Endothelial cell of umbilical vein (primary cell): ENCODE data around the gene SELENOM. TPM values are rescaled to one million over a fixed set of nuclear protein-coding genes. Genes with fewer than 3 reads are reported as not detected.

ENCODE experiments used
- BruUV-seq: library from RNA; stranded (reverse); fragments of 400-500 nt; replicated peaks from 2 replicates; lab custom pipeline; 2021; lab: Mats Ljungman, UMichigan
- CTCF ChIA-PET: fragments of 300-600, 350-600 bp; sonication (Branson Sonifier 250); formaldehyde crosslinking; loops from one replicate; lab custom pipeline; 2021; ENCODE audit warnings: antibody characterized with exemption, inconsistent platforms; lab: Charles Lee
- POLR2A ChIA-PET: fragments of 300-600, 350-600 bp; sonication (Branson Sonifier 250); formaldehyde crosslinking; loops from one replicate; lab custom pipeline; 2021; ENCODE audit warnings: antibody characterized with exemption, inconsistent platforms; lab: Charles Lee
- DNase-seq: peaks from one replicate; pipeline ENCODE4 v3.0.0-alpha.2; 2011; ENCODE audit warnings: low read depth, low spot score
- FAIRE-seq: peaks from 2 replicates; lab custom pipeline; 2011; peaks lifted over from hg19 to GRCh38; lab: Jason Lieb, UNC
- H2AFZ ChIP-seq: 2 replicates; pipeline ENCODE4 v1.6.0; 2012; ENCODE audit warnings: low read depth, low read length, control low read depth, inconsistent platforms
- H3K27ac ChIP-seq: 2 replicates; pipeline ENCODE4 v1.5.1; 2011; ENCODE audit warnings: low read depth, mild to moderate bottlenecking, control low read depth, low read length, moderate library complexity; ENCODE audit not compliant: insufficient read depth
- H3K27me3 ChIP-seq, 2 experiments: 2 replicates each; pipeline versions ENCODE4 v1.6.0 to v1.6.1; 2011; ENCODE audit warnings: low read length in 2 of 2, mixed read lengths in 1 of 2; ENCODE audit not compliant: control insufficient read depth in 2 of 2, insufficient read depth in 2 of 2
- H3K36me3 ChIP-seq, 2 experiments: 2 replicates in 1 of 2; 3 replicates in 1 of 2; pipeline ENCODE4 v1.5.1; 2011; ENCODE audit warnings: low read length in 2 of 2, mild to moderate bottlenecking in 1 of 2, moderate library complexity in 1 of 2; ENCODE audit not compliant: control insufficient read depth in 2 of 2, insufficient read depth in 2 of 2; ENCODE audit errors: extremely low read depth in 1 of 2
- H3K4me1 ChIP-seq: 3 replicates; pipeline ENCODE4 v1.5.1; 2011; ENCODE audit warnings: mild to moderate bottlenecking, low read length; ENCODE audit not compliant: control insufficient read depth, insufficient read depth; ENCODE audit errors: extremely low read depth
- H3K4me2 ChIP-seq: 2 replicates; pipeline ENCODE4 v1.6.1; 2011; ENCODE audit warnings: low read length, control low read depth, mixed read lengths; ENCODE audit not compliant: insufficient read depth
- H3K4me3 ChIP-seq, 3 experiments: fragments of 200-600 bp in 1 of 3; sonication (generic), shearing (Covaris generic) in 1 of 3; replicated peaks in 1 of 3; 2 replicates each; pipeline ENCODE4 v1.5.1; 2011 to 2016; ENCODE audit warnings: control low read depth in 3 of 3, low read length in 3 of 3, mild to moderate bottlenecking in 2 of 3, inconsistent platforms in 1 of 3, low read depth in 1 of 3, moderate library complexity in 1 of 3; ENCODE audit not compliant: insufficient read depth in 1 of 3
- H3K79me2 ChIP-seq: 2 replicates; pipeline ENCODE4 v1.6.0; 2012; ENCODE audit warnings: low read length, inconsistent platforms; ENCODE audit not compliant: control insufficient read depth, insufficient read depth
- H3K9ac ChIP-seq: replicated peaks from 2 replicates; pipeline ENCODE3; 2011; ENCODE audit warnings: low read length, control low read depth; ENCODE audit not compliant: insufficient read depth; ENCODE audit errors: extremely low read depth
- H3K9me1 ChIP-seq: replicated peaks from 3 replicates; pipeline ENCODE4 v1.6.0; 2011; ENCODE audit warnings: mild to moderate bottlenecking, low read length; ENCODE audit not compliant: control insufficient read depth, insufficient read depth; ENCODE audit errors: extremely low read depth
- H3K9me3 ChIP-seq: replicated peaks from 2 replicates; pipeline ENCODE4 v1.5.1; 2012; ENCODE audit warnings: low read length, inconsistent platforms; ENCODE audit not compliant: control insufficient read depth, insufficient read depth
- H4K20me1 ChIP-seq: replicated peaks from 2 replicates; pipeline ENCODE3; 2011; ENCODE audit warnings: mild to moderate bottlenecking, low read length; ENCODE audit not compliant: control insufficient read depth, insufficient read depth; ENCODE audit errors: extremely low read depth
- EZH2 ChIP-seq: IDR thresholded peaks from 2 replicates; pipeline ENCODE4 v1.6.1; 2012; ENCODE audit warnings: borderline replicate concordance, low read depth, mild to moderate bottlenecking, moderate library complexity, low read length, inconsistent platforms; ENCODE audit not compliant: severe bottlenecking
- FOS ChIP-seq: IDR thresholded peaks from 2 replicates; pipeline ENCODE4 v1.6.1; 2011; ENCODE audit warnings: mild to moderate bottlenecking, low read length, moderate library complexity, borderline replicate concordance; ENCODE audit not compliant: insufficient read depth
- GATA2 ChIP-seq: IDR thresholded peaks from 2 replicates; pipeline ENCODE4 v1.7.0; 2011; ENCODE audit warnings: low read depth, mild to moderate bottlenecking, moderate library complexity, mixed read lengths, low read length; ENCODE audit not compliant: insufficient read length, insufficient read depth
- JUN ChIP-seq: IDR thresholded peaks from 2 replicates; pipeline ENCODE4 v1.6.1; 2011; ENCODE audit warnings: borderline replicate concordance, low read depth; ENCODE audit not compliant: insufficient read length, insufficient read depth
- MAX ChIP-seq: IDR thresholded peaks from 2 replicates; pipeline ENCODE4 v1.6.1; 2011; ENCODE audit not compliant: insufficient read depth, insufficient read length
- MYC ChIP-seq: IDR thresholded peaks from one replicate; pipeline ENCODE4 v1.6.1; 2011; ENCODE audit warnings: mild to moderate bottlenecking, low read depth, low read length
- POLR2A ChIP-seq: IDR thresholded peaks from 2 replicates; pipeline ENCODE4 v1.6.1; 2012; ENCODE audit warnings: low read depth, mild to moderate bottlenecking, control low read depth, low read length
- POLR2AphosphoS5 ChIP-seq: IDR thresholded peaks from 2 replicates; pipeline ENCODE4 v1.6.1; 2012; ENCODE audit warnings: low read depth, mild to moderate bottlenecking, control low read depth, low read length, moderate library complexity; ENCODE audit not compliant: insufficient read depth
- dilution Hi-C: fragments of 300-500 bp; cut with MboI; formaldehyde crosslinking; loops from one replicate; pipeline ENCODE4 v1.15.0; 2019; ENCODE audit warnings: low sequenced_read_pairs; ENCODE audit not compliant: extremely low pct_ligation_motif_present
- intact Hi-C: fragments of 100-400 bp; cut with micrococcal nuclease; formaldehyde crosslinking; loops from one replicate; pipeline ENCODE4 v1.10.0; 2022
- polyA plus RNA-seq, 4 experiments: library from polyadenylated mRNA; depleted of rRNA in 3 of 4; stranded (reverse) in 3 of 4; unstranded in 1 of 4; fragments of >200 nt; gene quantifications; 2 replicates each; pipeline versions ENCODE4 v1.2.1 to v1.2.3, GENCODE V29; 2011 to 2012; ENCODE audit warnings: missing spikeins in 1 of 4
- total RNA-seq: library from RNA; stranded (reverse); gene quantifications from 2 replicates; pipeline ENCODE4 v1.2.3, GENCODE V29; 2021
- TF ChIP-seq, protein P1 (sequence below), 2 donors: IDR thresholded peaks; 1 replicate in 1 of 2; 2 replicates in 1 of 2; pipeline ENCODE4 v1.5.1; 2011; ENCODE audit warnings: low read length in 2 of 2, mild to moderate bottlenecking in 2 of 2, moderate library complexity in 2 of 2, control low read depth in 1 of 2, inconsistent platforms in 1 of 2, low read depth in 1 of 2; ENCODE audit not compliant: insufficient read depth in 1 of 2; ENCODE audit errors: extremely low read depth in 1 of 2

SELENOM gene
- total and polyA plus RNA-seq, 2 donors (not counting 3 experiments of a cell fraction or from before 2014, with no cell fraction given), result 29.6 to 87.1 TPM

DNA sequence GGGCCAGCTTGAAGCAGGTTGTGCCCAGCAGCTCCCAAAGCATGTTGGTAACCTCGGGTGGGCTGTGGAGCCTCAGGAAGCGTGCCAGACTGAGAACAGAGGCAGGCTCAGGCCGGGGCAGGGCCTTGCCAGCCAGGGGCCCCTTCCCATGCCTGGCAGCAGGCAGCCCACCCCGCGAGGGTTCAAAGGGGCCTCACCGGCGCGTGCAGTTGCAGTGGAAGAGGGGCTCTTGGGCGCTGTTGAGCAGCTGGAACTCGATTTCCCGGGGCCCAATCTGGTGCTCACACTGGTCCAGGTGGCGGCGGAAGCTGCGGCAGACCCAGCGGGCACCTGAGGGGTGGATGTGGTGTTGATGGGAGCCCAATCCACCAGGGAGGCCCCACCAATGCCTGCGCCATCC is 29.3 kb upstream of the SELENOM start:
- Histone ChIP-seq H2AFZ (no peak overlapping the region), H3K27ac (no peak overlapping the region), H3K4me2 (no peak overlapping the region), H3K4me3 (no peak overlapping the region), H4K20me1 (no peaks in the 10 kb centered on the region), H3K36me3 (no peaks in the 10 kb centered on the region), H3K9me3 (no peaks in the 10 kb centered on the region), H3K79me2 (no peaks in the 10 kb centered on the region), H3K27me3 (no peaks in the 10 kb centered on the region), H3K4me1 (no peaks in the 10 kb centered on the region), H3K9me1 (no peaks in the 10 kb centered on the region), H3K9ac (no peak overlapping the region)
- POLR2A ChIA-PET, result no interaction called here
- dilution Hi-C loops (no loop called here), intact Hi-C loops (no loop called here)
- no TSS peak for BruUV-seq
- CTCF ChIA-PET, result interaction anchor here (2.3 to 3.4 kb wide), 2 partner anchors 12 to 29 kb away, joined by 11 to 16 read pairs; partner anchors contain the start of gene SELENOM
- FAIRE-seq (no peak), DNase-seq (no peak)
- TF ChIP-seq MYC (no peak), MAX (no peak), FOS (no peak), GATA2 (no peak), POLR2AphosphoS5 (no peak), JUN (no peak), POLR2A (no peak), EZH2 (no peak)
- TF ChIP-seq, protein P1, sequence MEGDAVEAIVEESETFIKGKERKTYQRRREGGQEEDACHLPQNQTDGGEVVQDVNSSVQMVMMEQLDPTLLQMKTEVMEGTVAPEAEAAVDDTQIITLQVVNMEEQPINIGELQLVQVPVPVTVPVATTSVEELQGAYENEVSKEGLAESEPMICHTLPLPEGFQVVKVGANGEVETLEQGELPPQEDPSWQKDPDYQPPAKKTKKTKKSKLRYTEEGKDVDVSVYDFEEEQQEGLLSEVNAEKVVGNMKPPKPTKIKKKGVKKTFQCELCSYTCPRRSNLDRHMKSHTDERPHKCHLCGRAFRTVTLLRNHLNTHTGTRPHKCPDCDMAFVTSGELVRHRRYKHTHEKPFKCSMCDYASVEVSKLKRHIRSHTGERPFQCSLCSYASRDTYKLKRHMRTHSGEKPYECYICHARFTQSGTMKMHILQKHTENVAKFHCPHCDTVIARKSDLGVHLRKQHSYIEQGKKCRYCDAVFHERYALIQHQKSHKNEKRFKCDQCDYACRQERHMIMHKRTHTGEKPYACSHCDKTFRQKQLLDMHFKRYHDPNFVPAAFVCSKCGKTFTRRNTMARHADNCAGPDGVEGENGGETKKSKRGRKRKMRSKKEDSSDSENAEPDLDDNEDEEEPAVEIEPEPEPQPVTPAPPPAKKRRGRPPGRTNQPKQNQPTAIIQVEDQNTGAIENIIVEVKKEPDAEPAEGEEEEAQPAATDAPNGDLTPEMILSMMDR (IDR thresholded peaks at IDR 0.05; ENCODE audit: extremely low read depth in 1 of 2, insufficient read depth in 1 of 2, low read depth in 1 of 2, low read length in 2 of 2), result no peak
